Uterus (tissue), 4 donors: Measurements from ENCODE around the gene BTD. TPM values are rescaled to one million over a fixed set of nuclear protein-coding genes. Genes with fewer than 3 reads are reported as not detected.
A peak's percentile ranks its signal among the peaks of the same experiment; 100 is the strongest.

Experiments
- DNase-seq, 2 donors: peaks; one replicate each; pipeline ENCODE4 v3.0.0-alpha.2; 2019 to 2020
- H3K27ac ChIP-seq, 2 donors: fragments of 200-600 bp; sonication (generic); 1 replicate in 1 of 2; 2 replicates in 1 of 2; pipeline ENCODE4 v1.5.1; 2016 to 2018
- H3K27me3 ChIP-seq, 2 donors: fragments of 200-600 bp; sonication (generic); one replicate each; pipeline ENCODE4 v1.5.1; 2018 to 2019; ENCODE audit warnings: control low read depth in 1 of 2
- H3K36me3 ChIP-seq, 2 donors: fragments of 200-600 bp; sonication (generic); one replicate each; pipeline ENCODE4 v1.5.1; 2019; ENCODE audit warnings: control low read depth in 1 of 2
- H3K4me1 ChIP-seq, 2 donors: fragments of 200-600 bp; sonication (generic); one replicate each; pipeline ENCODE4 v1.5.1; 2018 to 2019; ENCODE audit warnings: control low read depth in 1 of 2
- H3K4me3 ChIP-seq, 2 donors: fragments of 200-600 bp; sonication (generic); 1 replicate in 1 of 2; 2 replicates in 1 of 2; pipeline ENCODE4 v1.5.1; 2018 to 2019; ENCODE audit warnings: mild to moderate bottlenecking in 1 of 2
- H3K9me3 ChIP-seq, 2 donors: fragments of 200-600 bp; sonication (generic); one replicate each; pipeline ENCODE4 v1.5.1; 2019; ENCODE audit warnings: control low read depth in 1 of 2
- POLR2A ChIP-seq, 2 donors: fragments of 450-650 bp; IDR thresholded peaks; one replicate each; pipeline ENCODE4 v1.6.1; 2016; ENCODE audit warnings: antibody characterized with exemption in 2 of 2, mild to moderate bottlenecking in 1 of 2, moderate library complexity in 1 of 2
- intact Hi-C: fragments of 100-400 bp; cut with DNase I; formaldehyde crosslinking; loops from one replicate; pipeline ENCODE4 v1.15.1; 2023; ENCODE audit warnings: low total_unique reads
- total RNA-seq, 4 donors: library from RNA; depleted of rRNA in 3 of 4; stranded (reverse); fragments of >200 nt in 3 of 4; gene quantifications; one replicate each; pipeline versions ENCODE4 v1.1.0 to v1.2.4, GENCODE V29; 2014 to 2023
- TF ChIP-seq, protein P1 (sequence below), 4 experiments: fragments of 200-600 bp in 2 of 4; fragments of 450-650 bp in 2 of 4; sonication (generic) in 2 of 4; IDR thresholded peaks; one replicate each; pipeline ENCODE4 v1.5.1; 2016 to 2019; ENCODE audit warnings: antibody characterized with exemption in 4 of 4, mild to moderate bottlenecking in 2 of 4, moderate library complexity in 1 of 4
- donor health status: DM: yes; HTN: yes; CAD: no.

Gene BTD
- total RNA-seq, 4 donors from 2014 or later: 6.5 to 31.3 (median 21.5) TPM

GRCh38 chr3:15557511-15557946 is 44.0 kb upstream of the BTD start:
- Histone ChIP-seq H3K9me3 (no peaks in the 10 kb centered on the region), H3K4me3 (no peak overlapping the region), H3K36me3 (no peaks in the 10 kb centered on the region), H3K27me3 (no peaks in the 10 kb centered on the region), H3K4me1 (no peaks in the 10 kb centered on the region), H3K27ac (no peak overlapping the region)
- peak; percentile 18 to 54 for DNase-seq
- intact Hi-C loops: no loop called here
- TF ChIP-seq, protein P1, sequence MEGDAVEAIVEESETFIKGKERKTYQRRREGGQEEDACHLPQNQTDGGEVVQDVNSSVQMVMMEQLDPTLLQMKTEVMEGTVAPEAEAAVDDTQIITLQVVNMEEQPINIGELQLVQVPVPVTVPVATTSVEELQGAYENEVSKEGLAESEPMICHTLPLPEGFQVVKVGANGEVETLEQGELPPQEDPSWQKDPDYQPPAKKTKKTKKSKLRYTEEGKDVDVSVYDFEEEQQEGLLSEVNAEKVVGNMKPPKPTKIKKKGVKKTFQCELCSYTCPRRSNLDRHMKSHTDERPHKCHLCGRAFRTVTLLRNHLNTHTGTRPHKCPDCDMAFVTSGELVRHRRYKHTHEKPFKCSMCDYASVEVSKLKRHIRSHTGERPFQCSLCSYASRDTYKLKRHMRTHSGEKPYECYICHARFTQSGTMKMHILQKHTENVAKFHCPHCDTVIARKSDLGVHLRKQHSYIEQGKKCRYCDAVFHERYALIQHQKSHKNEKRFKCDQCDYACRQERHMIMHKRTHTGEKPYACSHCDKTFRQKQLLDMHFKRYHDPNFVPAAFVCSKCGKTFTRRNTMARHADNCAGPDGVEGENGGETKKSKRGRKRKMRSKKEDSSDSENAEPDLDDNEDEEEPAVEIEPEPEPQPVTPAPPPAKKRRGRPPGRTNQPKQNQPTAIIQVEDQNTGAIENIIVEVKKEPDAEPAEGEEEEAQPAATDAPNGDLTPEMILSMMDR (IDR thresholded peaks at IDR 0.05): peak; percentile 45 to 49 (median 48)
- no peak for TF ChIP-seq POLR2A (IDR thresholded peaks at IDR 0.05)

DNA sequence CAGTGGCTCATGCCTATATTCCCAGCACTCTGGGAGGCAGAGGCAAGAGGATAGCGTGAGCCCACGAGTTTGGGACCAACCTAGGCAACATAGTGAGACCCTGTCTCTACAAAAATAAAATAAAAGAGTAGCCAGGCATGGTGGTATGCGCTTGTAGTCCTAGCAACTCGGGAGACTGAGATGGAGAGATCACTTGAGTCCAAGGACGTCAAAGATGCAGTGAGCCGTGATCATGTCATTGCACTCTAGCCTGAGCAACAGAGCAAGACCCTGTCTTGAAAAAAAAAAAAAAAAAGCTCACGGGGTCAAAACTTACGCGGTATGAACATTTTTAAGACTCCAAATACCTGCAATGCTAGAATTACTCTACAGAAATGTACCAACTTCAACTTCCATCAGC is 43.0 kb upstream of the BTD start:
- no peak for TF ChIP-seq POLR2A (IDR thresholded peaks at IDR 0.05)
- TF ChIP-seq, protein P1 (IDR thresholded peaks at IDR 0.05): no peak
- no peaks in the 10 kb centered on the region for H3K4me1 ChIP-seq
- no peak overlapping the region for H3K4me3 ChIP-seq
- no peaks in the 10 kb centered on the region for H3K27me3 ChIP-seq
- no peak for DNase-seq
- intact Hi-C loops: no loop called here
- no peak overlapping the region for H3K27ac ChIP-seq
- H3K36me3 ChIP-seq: no peaks in the 10 kb centered on the region
- no peaks in the 10 kb centered on the region for H3K9me3 ChIP-seq

- no peak for TF ChIP-seq POLR2A (IDR thresholded peaks at IDR 0.05)
- TF ChIP-seq, protein P1 (IDR thresholded peaks at IDR 0.05): no peak
- intact Hi-C loops: no loop called here
- no peaks in the 10 kb centered on the region for H3K36me3 ChIP-seq
These were observed 39.0 kb upstream of the BTD start for GRCh38 chr3:15562560-15562959.

DNA sequence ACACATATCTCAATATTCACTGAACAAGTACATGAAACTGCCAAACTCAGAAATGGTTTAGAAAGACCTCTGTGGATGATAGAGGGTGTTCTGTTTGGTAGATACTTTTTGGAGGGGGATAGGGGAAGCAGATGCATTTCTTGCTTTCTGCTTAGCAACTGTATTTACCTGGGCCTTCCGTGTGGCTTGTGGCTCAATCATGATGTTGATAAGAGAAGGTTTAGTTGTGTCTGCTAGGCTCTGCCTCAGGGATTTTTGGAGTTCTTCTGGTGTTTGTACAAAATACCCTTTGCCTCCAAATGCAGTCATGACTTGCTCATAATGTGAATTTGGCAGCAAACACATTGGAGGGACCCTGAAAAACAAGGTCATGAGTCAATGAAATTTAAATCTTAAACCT is 38.4 kb upstream of the BTD start:
- Histone ChIP-seq H3K36me3 (no peaks in the 10 kb centered on the region), H3K4me1 (no peaks in the 10 kb centered on the region), H3K27me3 (no peaks in the 10 kb centered on the region), H3K4me3 (no peak overlapping the region), H3K27ac (no peak overlapping the region), H3K9me3 (no peaks in the 10 kb centered on the region)
- no peak for TF ChIP-seq POLR2A (IDR thresholded peaks at IDR 0.05)
- TF ChIP-seq, protein P1 (IDR thresholded peaks at IDR 0.05): no peak
- intact Hi-C loops: no loop called here
- DNase-seq: no peak

More at GRCh38 chr3:15562560-15562959, 39.0 kb upstream of the BTD start:
- H3K27ac ChIP-seq: no peak overlapping the region
- H3K9me3 ChIP-seq: no peaks in the 10 kb centered on the region
- H3K27me3 ChIP-seq: no peaks in the 10 kb centered on the region
- no peak overlapping the region for H3K4me3 ChIP-seq
- H3K4me1 ChIP-seq: no peaks in the 10 kb centered on the region
- DNase-seq: no peak

- Histone ChIP-seq H3K36me3 (no peaks in the 10 kb centered on the region), H3K4me1 (no peaks in the 10 kb centered on the region), H3K9me3 (no peaks in the 10 kb centered on the region), H3K4me3 (no peak overlapping the region), H3K27ac (no peak overlapping the region), H3K27me3 (no peaks in the 10 kb centered on the region)
- TF ChIP-seq, protein P1 (IDR thresholded peaks at IDR 0.05): no peak
- no peak for TF ChIP-seq POLR2A (IDR thresholded peaks at IDR 0.05)
- intact Hi-C loops: no loop called here
- no peak for DNase-seq
These were observed 29.4 kb upstream of the BTD start for GRCh38 chr3:15572138-15572537.
